Measurements from ENCODE around the gene PCP4L1.

The PCP4L1 gene

DNA sequence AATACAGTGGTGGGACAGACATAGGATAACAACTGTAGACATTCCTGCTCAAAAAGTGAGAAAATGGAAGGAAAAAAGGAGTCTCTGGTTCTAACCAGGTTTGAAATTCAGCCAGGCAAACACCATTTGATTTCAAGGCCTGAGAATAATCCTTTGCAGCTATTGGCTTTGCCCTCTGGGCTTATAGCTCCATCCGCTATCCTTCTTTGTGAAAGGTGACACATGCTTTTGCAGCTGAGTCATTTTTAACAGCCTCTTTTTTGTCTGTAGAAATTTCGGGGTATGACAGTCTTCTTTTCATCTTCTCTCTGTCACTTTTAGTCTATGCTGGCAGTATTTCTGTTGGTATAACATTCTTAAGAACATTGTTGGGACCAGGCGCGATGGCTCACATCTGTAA lies 71.8 kb downstream of the PCP4L1 start:
- no peak for DNase-seq

DNA sequence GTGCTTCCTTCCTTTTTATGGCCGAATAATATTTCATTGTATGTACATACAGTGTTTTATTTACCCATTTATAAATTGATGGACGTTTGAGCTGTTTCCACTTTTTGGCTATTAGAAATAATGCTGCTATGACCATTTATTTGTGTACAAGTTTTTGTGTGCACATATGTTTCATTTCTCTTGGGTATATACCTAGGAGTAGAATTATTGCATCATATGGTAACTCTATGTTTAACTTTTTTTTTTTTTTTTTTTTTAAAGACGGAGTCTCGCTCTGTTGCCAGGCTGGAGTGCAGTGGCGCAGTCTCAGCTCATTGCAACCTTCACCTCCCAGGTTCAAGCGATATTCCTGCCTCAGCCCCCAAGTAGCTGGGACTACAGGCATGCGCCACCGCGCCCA lies 74.6 kb downstream of the PCP4L1 start:
- no peak for DNase-seq
